GM12878 (cell line): ENCODE measurements around the gene ITGA11. TPM values are rescaled to one million over a fixed set of nuclear protein-coding genes. Genes with fewer than 3 reads are reported as not detected.

Source experiments
- ATAC-seq: fragments of 200-7000 bp; cut with Tn5 transposase; 3 replicates; pipeline ENCODE4 v1.9.1; 2020; ENCODE audit warnings: mild to moderate bottlenecking, moderate library complexity
- BruUV-seq: library from RNA; stranded (reverse); fragments of 400-500 nt; replicated peaks from 2 replicates; lab custom pipeline; 2021; lab: Mats Ljungman, UMichigan
- CTCF ChIA-PET: fragments of 300-600 bp; sonication (Branson Sonifier 250); formaldehyde crosslinking; extraction: SDS; loops from one replicate; lab custom pipeline; 2021; ENCODE audit warnings: inconsistent platforms; lab: Yijun Ruan, JAX
- POLR2A ChIA-PET: fragments of 350-600 bp; formaldehyde crosslinking; extraction: SDS; loops from one replicate; lab custom pipeline; 2021; ENCODE audit warnings: inconsistent platforms; lab: Charles Lee
- RAD21 ChIA-PET: fragments of 300-600 bp; sonication (Branson Sonifier 250); formaldehyde crosslinking; loops from one replicate; lab custom pipeline; 2023; ENCODE audit warnings: antibody characterized with exemption; ENCODE audit not compliant: unreplicated experiment; lab: Charles Lee
- SMC1A ChIA-PET: fragments of 300-600 bp; sonication (Branson Sonifier 250); formaldehyde crosslinking; loops from one replicate; lab custom pipeline; 2023; ENCODE audit not compliant: unreplicated experiment, uncharacterized antibody; lab: Charles Lee
- DNase-seq: peaks from one replicate; pipeline ENCODE4 v3.0.0-alpha.2; 2011; ENCODE audit warnings: low read depth, low spot score
- FAIRE-seq: peaks from 3 replicates; lab custom pipeline; 2011; peaks lifted over from hg19 to GRCh38; lab: Jason Lieb, UNC
- H2AFZ ChIP-seq: 2 replicates; pipeline ENCODE4 v1.6.0; 2011; ENCODE audit warnings: low read depth, low read length, control low read depth; ENCODE audit not compliant: control insufficient read depth
- H3K27ac ChIP-seq: 2 replicates; pipeline ENCODE4 v1.5.1; 2011; ENCODE audit warnings: control low read depth; ENCODE audit not compliant: control insufficient read depth, insufficient read depth
- H3K27me3 ChIP-seq, 2 experiments: replicated peaks in 1 of 2; 2 replicates each; pipeline versions ENCODE4 v1.6.0 to v1.6.1; 2011; ENCODE audit warnings: low read length in 1 of 2; ENCODE audit not compliant: control insufficient read depth in 2 of 2, insufficient read depth in 2 of 2
- H3K36me3 ChIP-seq, 2 experiments: 2 replicates each; pipeline ENCODE4 v1.5.1; 2011; ENCODE audit warnings: low read length in 1 of 2; ENCODE audit not compliant: control insufficient read depth in 2 of 2, insufficient read depth in 2 of 2
- H3K4me1 ChIP-seq: 2 replicates; pipeline ENCODE4 v1.6.1; 2011; ENCODE audit warnings: mild to moderate bottlenecking, low read length, moderate library complexity, mixed read lengths; ENCODE audit not compliant: control insufficient read depth, insufficient read depth
- H3K4me2 ChIP-seq: 2 replicates; pipeline ENCODE4 v1.6.0; 2011; ENCODE audit warnings: control low read depth; ENCODE audit not compliant: control insufficient read depth, insufficient read depth
- H3K4me3 ChIP-seq: fragments of 200-600 bp; sonication (generic); 2 replicates; pipeline ENCODE4 v1.5.1; 2016
- H3K79me2 ChIP-seq: 2 replicates; pipeline ENCODE4 v1.6.0; 2011; ENCODE audit warnings: low read length; ENCODE audit not compliant: control insufficient read depth, insufficient read depth
- H3K9ac ChIP-seq: 2 replicates; pipeline ENCODE4 v1.8.0; 2011; ENCODE audit warnings: low read length, control low read depth, mixed read lengths; ENCODE audit not compliant: control insufficient read depth, insufficient read depth
- H3K9me3 ChIP-seq: replicated peaks from 3 replicates; pipeline ENCODE4 v1.5.1; 2011; ENCODE audit warnings: mild to moderate bottlenecking, low read length; ENCODE audit not compliant: control insufficient read depth, insufficient read depth
- H4K20me1 ChIP-seq: 2 replicates; pipeline ENCODE4 v1.6.0; 2011; ENCODE audit not compliant: control insufficient read depth, insufficient read depth
- ASH2L ChIP-seq: fragments of 300-600, 200-600 bp; sonication (generic); IDR thresholded peaks from 2 replicates; pipeline ENCODE4 v1.6.1; 2017; ENCODE audit warnings: low read depth, mild to moderate bottlenecking, borderline replicate concordance
- LARP7 ChIP-seq: fragments of 450-650 bp; IDR thresholded peaks from 2 replicates; pipeline ENCODE4 v1.6.1; 2017; ENCODE audit warnings: mild to moderate bottlenecking
- MXI1 ChIP-seq: fragments of 150-350 bp; IDR thresholded peaks from 2 replicates; pipeline ENCODE4 v1.6.1; 2011; ENCODE audit warnings: low read depth, mild to moderate bottlenecking, inconsistent platforms, low read length, improper control_type of control experiment
- NFXL1 ChIP-seq: fragments of 450-650 bp; IDR thresholded peaks from 2 replicates; pipeline ENCODE4 v1.6.1; 2017; ENCODE audit warnings: antibody characterized with exemption, mild to moderate bottlenecking, borderline replicate concordance
- NR2F1 ChIP-seq: fragments of 450-650 bp; conservative IDR thresholded peaks from 2 replicates; pipeline ENCODE4 v1.6.1; 2017; ENCODE audit warnings: mild to moderate bottlenecking
- ZBED1 ChIP-seq: IDR thresholded peaks from 2 replicates; pipeline ENCODE4 v1.6.1; 2016; ENCODE audit warnings: borderline replicate concordance
- ZNF207 ChIP-seq: fragments of 450-650 bp; IDR thresholded peaks from 2 replicates; pipeline ENCODE4 v1.6.1; 2014; ENCODE audit warnings: antibody characterized with exemption, mild to moderate bottlenecking, borderline replicate concordance
- WGBS: methylation state at CpG from one replicate; pipeline ENCODE4 v1.1.6; 2016; ENCODE audit warnings: low lambda C conversion rate; ENCODE audit not compliant: insufficient replicate concordance, insufficient coverage; ENCODE audit errors: missing lambda C conversion rate; 5-methylcytosine and 5-hydroxymethylcytosine counted together
- in situ Hi-C: fragments of 300-500 bp; cut with MboI; formaldehyde crosslinking; loops from 9 replicates; pipeline ENCODE4 v1.14.3; 2018; ENCODE audit warnings: mixed read lengths
- intact Hi-C: fragments of 100-400 bp; cut with micrococcal nuclease; formaldehyde crosslinking; loops from one replicate; pipeline ENCODE4 v1.14.2; 2022; ENCODE audit not compliant: unreplicated experiment
- polyA plus RNA-seq, 11 experiments: library from polyadenylated mRNA; depleted of rRNA in 4 of 11; unstranded in 6 of 11; stranded (reverse) in 5 of 11; fragments of >200 nt; fragmentation: Nextera tagmentation in 4 of 11; fragmentation: Illumina TruSeq in 1 of 11; extraction: Ambion mirVana in 4 of 11; extraction: Trizol in 1 of 11; gene quantifications; 1 replicate in 1 of 11; 2 replicates in 10 of 11; pipeline versions ENCODE4 v1.2.1 to v1.2.3, GENCODE V29; 2011 to 2016; ENCODE audit warnings: inconsistent platforms in 2 of 11, missing spikeins in 2 of 11, low read depth in 1 of 11
- total RNA-seq, 4 experiments: library from RNA; depleted of rRNA in 3 of 4; stranded (reverse); fragments of >200 nt in 3 of 4; fragmentation: Illumina TruSeq in 1 of 4; extraction: Trizol in 1 of 4; gene quantifications; 2 replicates each; pipeline versions ENCODE4 v1.2.1 to v1.2.3, GENCODE V29; 2013 to 2021
- TF ChIP-seq, protein P1 (sequence below): fragments of 450-650 bp; conservative IDR thresholded peaks from 2 replicates; pipeline ENCODE4 v1.6.1; 2017; ENCODE audit warnings: mild to moderate bottlenecking, moderate library complexity
- TF ChIP-seq, protein P2 (sequence below): fragments of 450-650 bp; IDR thresholded peaks from 2 replicates; pipeline ENCODE4 v1.6.1; 2016; ENCODE audit warnings: mild to moderate bottlenecking
- TF ChIP-seq, protein P3 (sequence below): IDR thresholded peaks from 2 replicates; pipeline ENCODE4 v1.6.1; 2011; ENCODE audit warnings: mild to moderate bottlenecking, low read depth, low read length, moderate library complexity; ENCODE audit not compliant: insufficient replicate concordance
- TF ChIP-seq, protein P4 (sequence below): fragments of 450-650 bp; formaldehyde crosslinking; IDR thresholded peaks from 2 replicates; pipeline ENCODE4 v1.4.0; 2020; ENCODE audit warnings: mild to moderate bottlenecking, moderate library complexity

ITGA11 gene
- total and polyA plus RNA-seq, 10 of the 15 experiments (the other 5 are each of a cell fraction or from before 2014, with no cell fraction given), result under 0.01 to 0.36 (median 0.13) TPM; not detected in 1

DNA sequence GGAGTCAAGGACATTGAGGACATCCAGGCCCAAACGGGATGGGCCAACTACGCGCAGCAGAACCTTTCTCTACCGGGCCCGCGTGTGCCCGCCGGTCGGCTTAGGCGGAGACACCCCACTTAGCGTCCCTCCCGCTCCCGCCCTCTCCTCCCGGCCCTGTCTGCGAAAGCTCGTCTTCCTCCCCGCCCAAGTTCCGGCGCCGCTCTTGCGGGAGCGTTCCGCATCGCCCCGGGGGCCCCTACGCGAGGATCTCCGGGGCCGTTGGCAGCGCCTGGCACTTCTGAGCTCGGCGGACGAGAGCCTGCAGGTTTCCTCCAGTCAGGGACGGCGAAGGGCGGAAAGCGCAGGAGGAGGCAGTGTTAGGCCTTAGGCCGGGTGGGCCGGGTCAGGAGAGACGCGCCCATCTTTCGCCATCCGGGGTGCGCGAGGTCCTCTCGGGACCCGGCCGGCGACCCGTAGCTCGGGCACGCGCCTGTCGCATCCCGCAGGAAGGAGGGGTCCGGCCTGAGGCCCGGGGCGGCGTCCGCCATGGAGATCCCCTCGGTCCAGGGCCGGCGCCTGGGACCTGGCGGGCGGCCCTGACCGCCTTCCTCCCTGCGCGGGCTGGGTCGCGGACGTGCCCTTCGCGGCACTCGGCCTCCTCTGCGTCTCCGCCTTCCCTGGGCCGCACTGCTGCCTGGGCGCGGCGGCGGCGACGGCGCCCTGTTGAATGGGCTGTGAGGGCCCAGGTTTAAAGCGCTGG, 154.2 kb downstream of the ITGA11 start, which contains the start of gene FEM1B (continued):
- TF ChIP-seq, protein P1, sequence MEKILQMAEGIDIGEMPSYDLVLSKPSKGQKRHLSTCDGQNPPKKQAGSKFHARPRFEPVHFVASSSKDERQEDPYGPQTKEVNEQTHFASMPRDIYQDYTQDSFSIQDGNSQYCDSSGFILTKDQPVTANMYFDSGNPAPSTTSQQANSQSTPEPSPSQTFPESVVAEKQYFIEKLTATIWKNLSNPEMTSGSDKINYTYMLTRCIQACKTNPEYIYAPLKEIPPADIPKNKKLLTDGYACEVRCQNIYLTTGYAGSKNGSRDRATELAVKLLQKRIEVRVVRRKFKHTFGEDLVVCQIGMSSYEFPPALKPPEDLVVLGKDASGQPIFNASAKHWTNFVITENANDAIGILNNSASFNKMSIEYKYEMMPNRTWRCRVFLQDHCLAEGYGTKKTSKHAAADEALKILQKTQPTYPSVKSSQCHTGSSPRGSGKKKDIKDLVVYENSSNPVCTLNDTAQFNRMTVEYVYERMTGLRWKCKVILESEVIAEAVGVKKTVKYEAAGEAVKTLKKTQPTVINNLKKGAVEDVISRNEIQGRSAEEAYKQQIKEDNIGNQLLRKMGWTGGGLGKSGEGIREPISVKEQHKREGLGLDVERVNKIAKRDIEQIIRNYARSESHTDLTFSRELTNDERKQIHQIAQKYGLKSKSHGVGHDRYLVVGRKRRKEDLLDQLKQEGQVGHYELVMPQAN, result peak; percentile 94
- peak; percentile 69; the same call in 1 of the 2 replicates for TF ChIP-seq NR2F1
- TF ChIP-seq ASH2L, result peak; percentile 68; the same call in 1 of the 2 replicates
- TF ChIP-seq, protein P2, sequence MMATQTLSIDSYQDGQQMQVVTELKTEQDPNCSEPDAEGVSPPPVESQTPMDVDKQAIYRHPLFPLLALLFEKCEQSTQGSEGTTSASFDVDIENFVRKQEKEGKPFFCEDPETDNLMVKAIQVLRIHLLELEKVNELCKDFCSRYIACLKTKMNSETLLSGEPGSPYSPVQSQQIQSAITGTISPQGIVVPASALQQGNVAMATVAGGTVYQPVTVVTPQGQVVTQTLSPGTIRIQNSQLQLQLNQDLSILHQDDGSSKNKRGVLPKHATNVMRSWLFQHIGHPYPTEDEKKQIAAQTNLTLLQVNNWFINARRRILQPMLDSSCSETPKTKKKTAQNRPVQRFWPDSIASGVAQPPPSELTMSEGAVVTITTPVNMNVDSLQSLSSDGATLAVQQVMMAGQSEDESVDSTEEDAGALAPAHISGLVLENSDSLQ, result peak; percentile 64
- TF ChIP-seq NFXL1, result no peak

DNA sequence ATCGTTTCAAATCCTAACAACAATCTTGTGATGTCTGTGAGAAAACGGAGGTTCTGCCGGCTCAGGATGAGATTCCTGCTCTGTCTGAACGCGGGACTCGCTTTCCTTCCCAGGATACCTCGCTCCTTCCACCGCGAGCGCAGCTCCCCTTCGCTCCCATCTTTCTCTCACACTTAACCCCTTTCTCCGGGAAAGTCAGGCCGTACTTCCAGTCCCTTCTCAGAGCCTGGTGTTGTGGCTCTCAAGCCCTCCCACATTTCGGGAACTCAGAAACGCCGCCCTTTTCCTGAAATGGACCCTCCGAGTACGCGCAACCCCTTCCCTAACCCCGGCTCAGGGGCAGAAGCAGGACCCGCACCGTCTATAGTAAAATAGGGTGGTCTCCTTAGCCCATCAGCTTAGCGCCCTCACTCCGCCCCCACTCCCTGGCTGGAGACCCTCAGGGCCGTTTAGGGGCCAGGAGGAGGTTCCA, 154.8 kb downstream of the ITGA11 start:
- Histone ChIP-seq H4K20me1 (no peaks in the 10 kb centered on the region), H3K9ac (peak overlapping the region; percentile 85), H3K4me1 (peaks cover 5% of the 10 kb centered on the region), H3K4me3 (peak overlapping the region; percentile 98), H3K36me3 (no peaks in the 10 kb centered on the region), H2AFZ (peak overlapping the region; percentile 79), H3K27ac (peak overlapping the region; percentile 91), H3K9me3 (no peaks in the 10 kb centered on the region), H3K27me3 (no peaks in the 10 kb centered on the region), H3K4me2 (peak overlapping the region; percentile 95), H3K79me2 (peaks cover 45% of the 10 kb centered on the region)
- ChIA-PET CTCF (interaction anchor here (0.6 to 2.5 kb wide), 6 partner anchors 15 to 286 kb away, joined by 3 to 11 read pairs (median 4); no protein-coding TSS in a partner anchor), SMC1A (interaction anchor here (0.9 to 1.1 kb wide), 3 partner anchors 20 to 415 kb away, joined by 3 to 4 read pairs (median 3); no protein-coding TSS in a partner anchor), RAD21 (interaction anchor here (0.8 to 1.6 kb wide), 4 partner anchors 21 to 50 kb away, joined by 3 to 8 read pairs (median 4); no protein-coding TSS in a partner anchor), POLR2A (interaction anchor here (1.0 to 1.8 kb wide), 4 partner anchors 15 to 222 kb away, joined by 3 to 8 read pairs (median 4); partner anchors contain the start of gene CLN6)
- in situ Hi-C loops, result no loop called here
- ATAC-seq, result peak; percentile 9
- intact Hi-C loops, result loop anchor here (1.0 kb wide), 1 partner anchor 22 kb away; no protein-coding TSS in a partner anchor
- DNase-seq, result no peak
- BruUV-seq, result TSS peak; percentile 88
- WGBS, result 4% methylated on average over 25 of the region's 25 CpGs
- FAIRE-seq, result no peak
- TF ChIP-seq, protein P3, sequence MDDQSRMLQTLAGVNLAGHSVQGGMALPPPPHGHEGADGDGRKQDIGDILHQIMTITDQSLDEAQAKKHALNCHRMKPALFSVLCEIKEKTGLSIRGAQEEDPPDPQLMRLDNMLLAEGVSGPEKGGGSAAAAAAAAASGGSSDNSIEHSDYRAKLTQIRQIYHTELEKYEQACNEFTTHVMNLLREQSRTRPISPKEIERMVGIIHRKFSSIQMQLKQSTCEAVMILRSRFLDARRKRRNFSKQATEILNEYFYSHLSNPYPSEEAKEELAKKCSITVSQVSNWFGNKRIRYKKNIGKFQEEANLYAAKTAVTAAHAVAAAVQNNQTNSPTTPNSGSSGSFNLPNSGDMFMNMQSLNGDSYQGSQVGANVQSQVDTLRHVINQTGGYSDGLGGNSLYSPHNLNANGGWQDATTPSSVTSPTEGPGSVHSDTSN, result no peak
- TF ChIP-seq ZNF207 (0 out of 2 replicates have a peak, but pooled peaks have one; percentile 19), LARP7 (0 out of 2 replicates have a peak, but pooled peaks have one; percentile 57), MXI1 (no peak), ZBED1 (no peak)
- TF ChIP-seq, protein P4, sequence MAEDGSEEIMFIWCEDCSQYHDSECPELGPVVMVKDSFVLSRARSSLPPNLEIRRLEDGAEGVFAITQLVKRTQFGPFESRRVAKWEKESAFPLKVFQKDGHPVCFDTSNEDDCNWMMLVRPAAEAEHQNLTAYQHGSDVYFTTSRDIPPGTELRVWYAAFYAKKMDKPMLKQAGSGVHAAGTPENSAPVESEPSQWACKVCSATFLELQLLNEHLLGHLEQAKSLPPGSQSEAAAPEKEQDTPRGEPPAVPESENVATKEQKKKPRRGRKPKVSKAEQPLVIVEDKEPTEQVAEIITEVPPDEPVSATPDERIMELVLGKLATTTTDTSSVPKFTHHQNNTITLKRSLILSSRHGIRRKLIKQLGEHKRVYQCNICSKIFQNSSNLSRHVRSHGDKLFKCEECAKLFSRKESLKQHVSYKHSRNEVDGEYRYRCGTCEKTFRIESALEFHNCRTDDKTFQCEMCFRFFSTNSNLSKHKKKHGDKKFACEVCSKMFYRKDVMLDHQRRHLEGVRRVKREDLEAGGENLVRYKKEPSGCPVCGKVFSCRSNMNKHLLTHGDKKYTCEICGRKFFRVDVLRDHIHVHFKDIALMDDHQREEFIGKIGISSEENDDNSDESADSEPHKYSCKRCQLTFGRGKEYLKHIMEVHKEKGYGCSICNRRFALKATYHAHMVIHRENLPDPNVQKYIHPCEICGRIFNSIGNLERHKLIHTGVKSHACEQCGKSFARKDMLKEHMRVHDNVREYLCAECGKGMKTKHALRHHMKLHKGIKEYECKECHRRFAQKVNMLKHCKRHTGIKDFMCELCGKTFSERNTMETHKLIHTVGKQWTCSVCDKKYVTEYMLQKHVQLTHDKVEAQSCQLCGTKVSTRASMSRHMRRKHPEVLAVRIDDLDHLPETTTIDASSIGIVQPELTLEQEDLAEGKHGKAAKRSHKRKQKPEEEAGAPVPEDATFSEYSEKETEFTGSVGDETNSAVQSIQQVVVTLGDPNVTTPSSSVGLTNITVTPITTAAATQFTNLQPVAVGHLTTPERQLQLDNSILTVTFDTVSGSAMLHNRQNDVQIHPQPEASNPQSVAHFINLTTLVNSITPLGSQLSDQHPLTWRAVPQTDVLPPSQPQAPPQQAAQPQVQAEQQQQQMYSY (CRISPR knock-in tag), result no peak
